Adrenal gland (tissue), 5 donors: Measurements from ENCODE around the gene MRPL17.

Experiments used
- POLR2A ChIP-seq, 2 donors: fragments of 450-650 bp; IDR thresholded peaks; one replicate each; pipeline ENCODE4 v1.6.1; 2017; ENCODE audit warnings: antibody characterized with exemption in 2 of 2, mild to moderate bottlenecking in 2 of 2, moderate library complexity in 1 of 2
- TF ChIP-seq, protein P1 (sequence below), 6 experiments: fragments of 450-650 bp in 4 of 6; fragments of 200-600 bp in 2 of 6; sonication (generic) in 1 of 6; IDR thresholded peaks; 1 replicate in 5 of 6; 2 replicates in 1 of 6; pipeline versions ENCODE4 v1.5.1 to v1.8.0; 2016 to 2021; ENCODE audit warnings: antibody characterized with exemption in 6 of 6, mild to moderate bottlenecking in 2 of 6, moderate library complexity in 1 of 6
- donor health status: DM: no; HTN: no; CAD: no.

- TF ChIP-seq, protein P1, sequence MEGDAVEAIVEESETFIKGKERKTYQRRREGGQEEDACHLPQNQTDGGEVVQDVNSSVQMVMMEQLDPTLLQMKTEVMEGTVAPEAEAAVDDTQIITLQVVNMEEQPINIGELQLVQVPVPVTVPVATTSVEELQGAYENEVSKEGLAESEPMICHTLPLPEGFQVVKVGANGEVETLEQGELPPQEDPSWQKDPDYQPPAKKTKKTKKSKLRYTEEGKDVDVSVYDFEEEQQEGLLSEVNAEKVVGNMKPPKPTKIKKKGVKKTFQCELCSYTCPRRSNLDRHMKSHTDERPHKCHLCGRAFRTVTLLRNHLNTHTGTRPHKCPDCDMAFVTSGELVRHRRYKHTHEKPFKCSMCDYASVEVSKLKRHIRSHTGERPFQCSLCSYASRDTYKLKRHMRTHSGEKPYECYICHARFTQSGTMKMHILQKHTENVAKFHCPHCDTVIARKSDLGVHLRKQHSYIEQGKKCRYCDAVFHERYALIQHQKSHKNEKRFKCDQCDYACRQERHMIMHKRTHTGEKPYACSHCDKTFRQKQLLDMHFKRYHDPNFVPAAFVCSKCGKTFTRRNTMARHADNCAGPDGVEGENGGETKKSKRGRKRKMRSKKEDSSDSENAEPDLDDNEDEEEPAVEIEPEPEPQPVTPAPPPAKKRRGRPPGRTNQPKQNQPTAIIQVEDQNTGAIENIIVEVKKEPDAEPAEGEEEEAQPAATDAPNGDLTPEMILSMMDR (IDR thresholded peaks at IDR 0.05), result peak; percentile 46 to 77 (median 69)
- no peak for TF ChIP-seq POLR2A (IDR thresholded peaks at IDR 0.05)
Observed at GRCh38 chr11:6703247-6704063, 20.3 kb upstream of the MRPL17 start.
